BLaER1 (cell line): Measurements from ENCODE around the gene PLK4.
"Not testable (repeated sequence)": the region's sequence is repeated elsewhere in the genome, so short reads cannot be mapped to it uniquely, and the experiment has no call there.

Source experiments
- H3K27ac ChIP-seq: shearing (Covaris generic); formaldehyde crosslinking; 2 replicates; pipeline ENCODE4 v1.8.1; 2022
- H3K27me3 ChIP-seq: shearing (Covaris generic); formaldehyde crosslinking; 2 replicates; pipeline ENCODE4 v1.8.1; 2022
- H3K36me3 ChIP-seq: shearing (Covaris generic); formaldehyde crosslinking; 2 replicates; pipeline ENCODE4 v1.8.1; 2022
- H3K4me1 ChIP-seq: shearing (Covaris generic); formaldehyde crosslinking; 2 replicates; pipeline ENCODE4 v1.8.1; 2022
- H3K4me2 ChIP-seq: shearing (Covaris generic); formaldehyde crosslinking; 2 replicates; pipeline ENCODE4 v1.8.1; 2022
- H3K4me3 ChIP-seq: shearing (Covaris generic); formaldehyde crosslinking; 2 replicates; pipeline ENCODE4 v1.8.1; 2022
- H3K9ac ChIP-seq: shearing (Covaris generic); formaldehyde crosslinking; 2 replicates; pipeline ENCODE4 v1.8.1; 2022
- H3K9me3 ChIP-seq: shearing (Covaris generic); formaldehyde crosslinking; 2 replicates; pipeline ENCODE4 v1.8.1; 2022
- H4K20me1 ChIP-seq: shearing (Covaris generic); formaldehyde crosslinking; 2 replicates; pipeline ENCODE4 v1.8.1; 2022
- Cebpa-rat ChIP-seq: shearing (Covaris generic); IDR thresholded peaks from 2 replicates; pipeline ENCODE4 v1.8.1; 2022

The PLK4 gene

DNA sequence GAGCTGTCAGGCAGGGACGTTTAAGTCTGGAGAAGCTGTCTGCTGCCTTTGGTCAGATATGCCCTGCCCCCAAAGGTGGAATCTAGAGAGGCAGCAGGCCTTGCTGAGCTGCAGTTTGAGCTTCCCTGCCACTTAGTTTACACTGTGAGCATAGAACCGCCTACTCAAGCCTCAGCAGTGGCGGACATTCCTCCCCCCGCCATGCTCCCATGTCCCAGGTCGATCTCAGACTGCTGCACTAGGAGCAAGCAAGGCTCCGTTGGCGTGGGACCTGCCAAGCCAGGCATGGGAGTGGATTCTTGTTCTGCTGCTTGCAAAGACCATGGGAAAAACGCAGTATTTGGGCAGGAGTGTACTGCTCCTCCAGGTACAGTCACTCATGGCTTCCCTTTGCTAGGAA lies 24.3 kb downstream of the PLK4 start:
- Histone ChIP-seq H3K27me3 (no peaks in the 10 kb centered on the region), H3K9me3 (0 out of 2 replicates have a peak, but pooled peaks cover 14% of the 10 kb centered on the region), H3K9ac (no peak overlapping the region), H3K4me3 (no peak overlapping the region), H3K4me1 (no peaks in the 10 kb centered on the region), H3K36me3 (no peaks in the 10 kb centered on the region), H4K20me1 (no peaks in the 10 kb centered on the region), H3K27ac (no peak overlapping the region), H3K4me2 (no peak overlapping the region)
- TF ChIP-seq Cebpa-rat, result no peak

DNA sequence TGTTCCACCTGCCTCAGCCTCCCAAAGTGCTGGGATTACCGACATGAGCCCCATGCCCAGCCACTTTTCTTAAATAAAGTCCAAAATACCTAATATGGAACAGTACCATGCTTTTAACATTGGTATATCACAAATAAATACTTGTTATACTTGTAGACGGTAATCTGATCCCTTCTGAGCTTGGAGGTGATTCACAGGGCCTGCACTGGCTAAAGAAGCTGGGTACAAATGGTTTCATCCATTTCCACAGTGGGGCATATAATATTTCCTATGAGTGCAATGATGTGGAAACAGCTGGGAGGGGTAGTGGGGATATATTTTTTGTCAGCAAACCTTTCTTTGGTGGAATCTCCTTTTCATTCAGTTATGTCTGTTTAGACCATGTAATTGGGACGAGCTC lies 35.8 kb downstream of the PLK4 start:
- no peaks in the 10 kb centered on the region for H4K20me1 ChIP-seq

DNA sequence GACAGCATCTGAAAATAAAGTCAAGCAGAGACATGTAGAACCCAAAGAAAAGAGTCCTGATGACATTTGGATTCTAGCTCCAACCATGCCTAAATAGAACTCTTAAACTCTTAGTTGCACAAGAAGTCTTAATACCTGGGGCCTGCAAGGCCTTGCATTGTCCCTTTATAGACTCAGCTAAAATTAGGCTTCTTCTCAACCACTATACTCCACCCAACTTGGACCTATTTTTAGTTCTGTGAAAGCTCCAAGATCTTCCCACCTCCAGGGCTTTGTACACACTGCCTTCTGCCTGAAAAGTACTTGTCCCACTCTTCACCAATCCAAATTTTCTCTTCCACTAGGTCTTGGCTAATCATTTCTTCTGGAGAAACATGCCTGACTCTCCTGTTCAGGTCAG lies 36.5 kb downstream of the PLK4 start:
- H3K4me2 ChIP-seq, result no peak overlapping the region
- H3K9ac ChIP-seq, result no peak overlapping the region
- H3K27me3 ChIP-seq, result no peaks in the 10 kb centered on the region
- H3K27ac ChIP-seq, result no peak overlapping the region
- no peak for TF ChIP-seq Cebpa-rat
- H3K9me3 ChIP-seq, result no peaks in the 10 kb centered on the region
- peaks cover 30% of the 10 kb centered on the region for H3K36me3 ChIP-seq
- no peaks in the 10 kb centered on the region for H4K20me1 ChIP-seq
- no peak overlapping the region for H3K4me3 ChIP-seq
- H3K4me1 ChIP-seq, result no peaks in the 10 kb centered on the region

More for the DNA sequence above, 35.8 kb downstream of the PLK4 start:
- no peaks in the 10 kb centered on the region for H3K9me3 ChIP-seq
- H3K4me3 ChIP-seq, result no peak overlapping the region
- no peaks in the 10 kb centered on the region for H3K27me3 ChIP-seq
- TF ChIP-seq Cebpa-rat, result no peak
- H3K9ac ChIP-seq, result no peak overlapping the region
- no peak overlapping the region for H3K4me2 ChIP-seq
- H3K27ac ChIP-seq, result no peak overlapping the region
- no peaks in the 10 kb centered on the region for H3K4me1 ChIP-seq
- H3K36me3 ChIP-seq, result peaks cover 24% of the 10 kb centered on the region

DNA sequence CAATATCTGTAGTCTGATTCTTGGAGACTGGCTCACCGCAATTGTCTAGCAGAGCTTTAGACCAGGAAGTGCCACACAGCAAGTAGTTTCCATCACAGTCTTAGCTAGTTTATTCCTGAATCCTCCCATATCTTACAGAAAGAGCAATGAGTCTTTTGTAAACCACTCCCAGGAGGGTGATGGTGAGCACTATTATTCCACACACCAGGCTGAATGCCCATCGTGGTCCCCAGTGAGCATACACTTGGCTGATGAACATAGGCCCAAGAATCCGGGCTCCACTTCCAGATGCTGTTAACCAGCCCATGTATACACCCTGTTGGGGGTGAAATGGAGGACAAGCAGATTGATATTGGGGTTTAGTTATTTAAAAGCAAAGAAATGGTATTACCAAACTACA lies 39.8 kb downstream of the PLK4 start:
- Histone ChIP-seq H3K4me3 (no peak overlapping the region), H3K4me2 (no peak overlapping the region), H3K27ac (no peak overlapping the region), H4K20me1 (no peaks in the 10 kb centered on the region), H3K4me1 (no peaks in the 10 kb centered on the region), H3K9ac (no peak overlapping the region), H3K9me3 (no peaks in the 10 kb centered on the region), H3K27me3 (no peaks in the 10 kb centered on the region), H3K36me3 (peaks cover 37% of the 10 kb centered on the region)
- no peak for TF ChIP-seq Cebpa-rat

DNA sequence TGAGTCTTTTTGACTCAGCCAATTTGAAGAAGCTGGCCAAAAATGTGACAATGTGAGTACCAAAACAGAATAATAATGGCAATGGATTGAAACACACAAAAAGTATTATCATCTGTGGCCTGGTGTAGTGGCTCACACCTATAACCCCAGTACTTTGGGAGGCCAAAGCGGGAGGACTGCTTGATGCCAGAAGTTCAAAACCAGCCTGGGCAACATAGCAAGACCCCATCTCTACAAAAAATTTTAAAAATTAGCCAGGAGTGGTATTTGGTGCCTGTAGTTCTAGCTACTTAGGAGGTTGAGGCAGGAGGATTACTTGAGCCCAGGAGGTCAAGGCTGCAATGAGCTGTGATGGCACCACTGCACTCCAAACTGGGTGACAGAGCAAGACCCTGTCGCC lies 41.5 kb downstream of the PLK4 start:
- no peak overlapping the region for H3K9ac ChIP-seq
- TF ChIP-seq Cebpa-rat, result no peak

DNA sequence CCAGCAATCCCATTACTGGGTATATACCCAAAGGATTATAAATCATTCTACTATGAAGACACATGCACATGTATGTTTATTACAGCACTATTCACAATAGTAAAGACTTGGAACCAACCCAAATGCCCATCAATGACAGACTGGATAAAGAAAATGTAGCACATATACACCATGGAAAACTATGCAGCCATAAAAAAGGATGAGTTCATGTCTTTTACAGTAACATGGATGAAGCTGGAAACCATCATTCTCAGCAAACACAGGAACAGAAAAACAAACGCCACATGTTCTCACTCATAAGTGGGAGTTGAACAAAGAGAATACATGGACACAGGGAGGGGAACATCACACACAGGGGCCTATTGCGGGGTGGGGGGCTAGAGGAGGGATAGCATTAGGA lies 45.0 kb downstream of the PLK4 start:
- not testable (repeated sequence) for H3K9me3 ChIP-seq, H3K9ac ChIP-seq, H4K20me1 ChIP-seq, H3K4me2 ChIP-seq, H3K27ac ChIP-seq, H3K27me3 ChIP-seq, H3K4me1 ChIP-seq, H3K4me3 ChIP-seq
- H3K36me3 ChIP-seq, result peaks cover 50% of the 10 kb centered on the region

More for the DNA sequence above, 41.5 kb downstream of the PLK4 start:
- Histone ChIP-seq H3K4me3 (no peak overlapping the region), H3K27ac (no peak overlapping the region), H3K9me3 (no peaks in the 10 kb centered on the region), H3K36me3 (peaks cover 40% of the 10 kb centered on the region), H3K4me2 (no peak overlapping the region), H3K4me1 (no peaks in the 10 kb centered on the region), H3K27me3 (no peaks in the 10 kb centered on the region), H4K20me1 (no peaks in the 10 kb centered on the region)

DNA sequence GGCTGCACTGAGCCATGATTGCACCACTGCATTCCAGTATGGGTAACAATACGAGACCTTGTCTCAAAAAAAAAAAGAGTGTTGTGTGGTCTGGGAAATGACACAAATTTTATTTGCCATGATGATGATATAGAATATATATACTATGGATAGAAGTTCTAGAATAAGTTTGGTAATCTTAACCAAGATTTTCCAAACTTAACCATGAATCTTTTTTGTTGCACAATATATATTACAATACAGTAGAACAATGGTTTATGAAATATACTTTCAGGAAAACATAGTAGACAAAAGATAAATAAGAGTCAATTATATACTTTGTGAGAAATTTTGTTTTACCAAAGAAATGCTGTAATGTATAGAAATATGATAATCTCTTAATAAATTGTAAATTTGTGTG lies 49.5 kb downstream of the PLK4 start:
- Histone ChIP-seq H4K20me1 (0 out of 2 replicates have a peak, but pooled peaks cover 4% of the 10 kb centered on the region), H3K36me3 (peaks cover 39% of the 10 kb centered on the region), H3K4me3 (no peak overlapping the region), H3K27me3 (no peaks in the 10 kb centered on the region), H3K27ac (no peak overlapping the region), H3K9ac (no peak overlapping the region), H3K4me2 (no peak overlapping the region), H3K4me1 (no peaks in the 10 kb centered on the region), H3K9me3 (no peaks in the 10 kb centered on the region)
- no peak for TF ChIP-seq Cebpa-rat

DNA sequence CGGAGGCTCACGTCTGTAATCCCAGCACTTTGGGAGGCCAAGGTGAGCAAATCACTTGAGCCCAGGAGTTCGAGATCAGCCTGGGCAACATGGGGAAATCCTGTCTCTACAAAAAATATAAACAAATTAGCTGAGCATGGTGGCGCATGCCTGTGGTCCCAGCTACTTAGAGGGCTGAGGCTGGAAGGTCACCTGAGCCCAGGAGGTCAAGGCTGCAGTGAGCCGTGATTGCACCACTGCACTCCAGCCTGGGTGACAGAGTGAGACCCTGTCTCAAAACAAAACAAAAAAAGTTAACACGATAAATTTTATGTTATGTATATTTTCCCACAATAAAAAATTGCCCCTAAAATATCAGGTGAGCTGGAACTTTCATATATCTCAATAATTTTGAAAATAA lies 51.1 kb downstream of the PLK4 start:
- H3K4me2 ChIP-seq, H3K9me3 ChIP-seq, H3K27me3 ChIP-seq, H3K4me3 ChIP-seq, H3K4me1 ChIP-seq, H3K9ac ChIP-seq, H4K20me1 ChIP-seq, H3K27ac ChIP-seq: not testable (repeated sequence)
- peaks cover 25% of the 10 kb centered on the region for H3K36me3 ChIP-seq

DNA sequence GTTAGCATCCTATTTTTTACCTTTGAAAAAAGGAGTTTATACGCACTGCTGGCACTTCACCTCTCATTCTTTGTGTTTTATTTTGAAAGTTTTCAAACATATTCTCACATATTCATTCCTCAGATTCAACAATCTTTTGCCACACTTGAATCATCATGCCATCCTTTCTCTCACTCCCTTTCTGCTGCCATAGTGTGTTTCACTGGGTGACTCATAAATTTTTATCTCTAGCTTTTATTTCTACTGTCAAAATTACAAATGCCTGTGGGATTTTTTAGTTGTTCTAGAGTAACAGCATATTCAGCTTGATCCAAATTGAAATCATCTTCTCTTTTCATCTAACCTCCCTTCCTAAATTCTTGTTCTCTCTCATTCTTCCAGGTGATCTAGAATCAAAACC lies 56.3 kb downstream of the PLK4 start:
- H3K36me3 ChIP-seq, result peaks cover 13% of the 10 kb centered on the region
- H3K4me2 ChIP-seq, result no peak overlapping the region
- 0 out of 2 replicates have a peak, but pooled peaks cover 4% of the 10 kb centered on the region for H4K20me1 ChIP-seq
- H3K4me1 ChIP-seq, result no peaks in the 10 kb centered on the region
- no peak overlapping the region for H3K4me3 ChIP-seq
- H3K9ac ChIP-seq, result no peak overlapping the region
- H3K9me3 ChIP-seq, result no peaks in the 10 kb centered on the region
- no peak for TF ChIP-seq Cebpa-rat
- H3K27ac ChIP-seq, result no peak overlapping the region
- H3K27me3 ChIP-seq, result no peaks in the 10 kb centered on the region
